HepG2 (cell line): ENCODE data around the gene HES6. TPM values are rescaled to one million over a fixed set of nuclear protein-coding genes. Genes with fewer than 3 reads are reported as not detected.
A peak's percentile ranks its signal among the peaks of the same experiment; 100 is the strongest.

ENCODE experiments used
- ATAC-seq: fragments of 200-7000 bp; cut with Tn5 transposase; 3 replicates; pipeline ENCODE4 v1.9.1; 2020; ENCODE audit warnings: mild to moderate bottlenecking, moderate library complexity
- BruUV-seq: library from RNA; stranded (reverse); fragments of 400-500 nt; replicated peaks from 2 replicates; lab custom pipeline; 2021; lab: Mats Ljungman, UMichigan
- CTCF ChIA-PET: fragments of 300-600 bp; formaldehyde crosslinking; extraction: SDS; loops from one replicate; lab custom pipeline; 2021; ENCODE audit warnings: low total read pairs, inconsistent platforms, low intra/inter-chr PET ratio; lab: Yijun Ruan, JAX
- POLR2A ChIA-PET: fragments of 350-600 bp; sonication (Branson Sonifier 250); formaldehyde crosslinking; loops from one replicate; lab custom pipeline; 2020; ENCODE audit warnings: antibody characterized with exemption, inconsistent platforms; lab: Yijun Ruan, JAX
- DNase-seq: peaks from one replicate; pipeline ENCODE4 v3.0.0-alpha.2; 2015; ENCODE audit warnings: low spot score
- FAIRE-seq: peaks from 3 replicates; lab custom pipeline; 2011; peaks lifted over from hg19 to GRCh38; lab: Jason Lieb, UNC
- H2AFZ ChIP-seq: one replicate; pipeline ENCODE4 v1.6.1; 2011; ENCODE audit warnings: low read length, inconsistent platforms
- H3K27ac ChIP-seq: fragments of 300-600 bp; 3 replicates; pipeline ENCODE4 v1.8.0; 2011; ENCODE audit warnings: mixed run types, mild to moderate bottlenecking, mixed read lengths, low read length, inconsistent platforms; ENCODE audit not compliant: insufficient read depth; ENCODE audit errors: extremely low read length
- H3K27me3 ChIP-seq, 2 experiments: fragments of 200-600 bp in 1 of 2; 2 replicates in 1 of 2; 3 replicates in 1 of 2; pipeline versions ENCODE4 v1.6.0 to v1.8.0; 2011; ENCODE audit warnings: low read length in 2 of 2, mild to moderate bottlenecking in 2 of 2, moderate library complexity in 2 of 2, inconsistent platforms in 1 of 2; ENCODE audit not compliant: insufficient read depth in 2 of 2, control insufficient read depth in 1 of 2
- H3K36me3 ChIP-seq, 2 experiments: fragments of 200-600 bp in 1 of 2; replicated peaks in 1 of 2; 2 replicates in 1 of 2; 3 replicates in 1 of 2; pipeline versions ENCODE4 v1.5.1 to v1.8.0; 2011; ENCODE audit warnings: low read length in 2 of 2, inconsistent platforms in 1 of 2; ENCODE audit not compliant: insufficient read depth in 2 of 2, control insufficient read depth in 1 of 2
- H3K4me1 ChIP-seq: 2 replicates; pipeline ENCODE4 v1.5.1; 2012; ENCODE audit warnings: low read length, inconsistent platforms; ENCODE audit not compliant: insufficient read depth
- H3K4me2 ChIP-seq: 2 replicates; pipeline ENCODE4 v1.6.0; 2011; ENCODE audit warnings: low read depth, low read length, inconsistent platforms
- H3K4me3 ChIP-seq, 3 experiments: fragments of 200-600 bp in 1 of 3; sonication (generic), shearing (Covaris generic) in 1 of 3; replicated peaks in 1 of 3; 2 replicates each; pipeline ENCODE4 v1.5.1; 2011 to 2016; ENCODE audit warnings: low read length in 3 of 3, inconsistent platforms in 2 of 3, low read depth in 2 of 3, mild to moderate bottlenecking in 2 of 3, control low read depth in 1 of 3, mixed read lengths in 1 of 3; ENCODE audit not compliant: insufficient read depth in 1 of 3
- H3K79me2 ChIP-seq: one replicate; pipeline ENCODE4 v1.6.1; 2011; ENCODE audit warnings: low read length, inconsistent platforms; ENCODE audit not compliant: insufficient read depth
- H3K9ac ChIP-seq: 2 replicates; pipeline ENCODE4 v1.6.0; 2011; ENCODE audit warnings: mild to moderate bottlenecking, low read depth, low read length, inconsistent platforms; ENCODE audit not compliant: insufficient read depth
- H3K9me3 ChIP-seq: 2 replicates; pipeline ENCODE4 v1.5.1; 2012; ENCODE audit warnings: mild to moderate bottlenecking, low read length
- H4K20me1 ChIP-seq: 2 replicates; pipeline ENCODE4 v1.6.0; 2011; ENCODE audit warnings: inconsistent platforms, mild to moderate bottlenecking, low read length, moderate library complexity; ENCODE audit not compliant: insufficient read depth
- AGO2 ChIP-seq: fragments of 200-400 bp; formaldehyde crosslinking; optimal IDR thresholded peaks from 2 replicates; pipeline ENCODE3; 2017; ENCODE audit warnings: mild to moderate bottlenecking, low read depth, low read length, moderate library complexity
- FOSL2 ChIP-seq: sonication (generic); formaldehyde crosslinking; IDR thresholded peaks from 2 replicates; pipeline ENCODE4 v1.4.0; 2020; ENCODE audit warnings: missing genetic modification reagents
- HDAC6 ChIP-seq: fragments of 200-600 bp; sonication (generic); IDR thresholded peaks from 2 replicates; pipeline ENCODE4 v1.7.0; 2017; ENCODE audit warnings: mild to moderate bottlenecking, antibody characterized with exemption, low read length, low read depth
- HNRNPL ChIP-seq: fragments of 200-400 bp; formaldehyde crosslinking; IDR thresholded peaks from 2 replicates; pipeline ENCODE4 v1.6.1; 2017; ENCODE audit warnings: mild to moderate bottlenecking, low read depth, low read length
- IRX3 ChIP-seq: sonication (generic); formaldehyde crosslinking; IDR thresholded peaks from 2 replicates; pipeline ENCODE4 v1.8.1; 2023; ENCODE audit warnings: mild to moderate bottlenecking, low read depth, missing genetic modification reagents, borderline replicate concordance
- NFKBIZ ChIP-seq: IDR thresholded peaks from 2 replicates; pipeline ENCODE4 v1.6.1; 2018; ENCODE audit warnings: missing genetic modification reagents, missing compliant biosample characterization
- NR3C1 ChIP-seq: sonication (generic); formaldehyde crosslinking; IDR thresholded peaks from 2 replicates; pipeline ENCODE4 v1.4.0; 2020; ENCODE audit warnings: missing genetic modification reagents
- PHF5A ChIP-seq: IDR thresholded peaks from one replicate; pipeline ENCODE4 v1.6.1; 2018; ENCODE audit warnings: low read depth, missing genetic modification reagents; ENCODE audit not compliant: unreplicated experiment
- RAD21 ChIP-seq: fragments of 450-650 bp; formaldehyde crosslinking; IDR thresholded peaks from 2 replicates; pipeline ENCODE4 v1.5.0; 2020; ENCODE audit warnings: mild to moderate bottlenecking
- SMAD1 ChIP-seq: sonication (generic); formaldehyde crosslinking; IDR thresholded peaks from 2 replicates; pipeline ENCODE4 v1.4.0; 2020; ENCODE audit warnings: missing genetic modification reagents, low read depth, mild to moderate bottlenecking, borderline replicate concordance
- STAG1 ChIP-seq: sonication (generic); formaldehyde crosslinking; IDR thresholded peaks from 2 replicates; pipeline ENCODE4 v1.4.0; 2020; ENCODE audit warnings: missing genetic modification reagents
- ZNF20 ChIP-seq: sonication (generic); formaldehyde crosslinking; IDR thresholded peaks from 2 replicates; pipeline ENCODE4 v1.4.0; 2020; ENCODE audit warnings: mild to moderate bottlenecking, moderate library complexity, missing genetic modification reagents
- ZNF414 ChIP-seq: sonication (generic); formaldehyde crosslinking; IDR thresholded peaks from 2 replicates; pipeline ENCODE4 v1.5.0; 2020; ENCODE audit warnings: missing genetic modification reagents
- ZNF496 ChIP-seq: sonication (generic); formaldehyde crosslinking; IDR thresholded peaks from 2 replicates; pipeline ENCODE4 v1.8.1; 2023; ENCODE audit warnings: mild to moderate bottlenecking, moderate library complexity, missing genetic modification reagents; ENCODE audit not compliant: insufficient replicate concordance
- ZNF549 ChIP-seq: sonication (generic); formaldehyde crosslinking; IDR thresholded peaks from 2 replicates; pipeline ENCODE4 v1.5.0; 2020; ENCODE audit warnings: missing genetic modification reagents
- ZNF552 ChIP-seq: sonication (generic); formaldehyde crosslinking; IDR thresholded peaks from 2 replicates; pipeline ENCODE4 v1.9.0; 2022; ENCODE audit warnings: missing genetic modification reagents, mild to moderate bottlenecking, borderline replicate concordance
- WGBS: methylation state at CpG from one replicate; pipeline ENCODE4 v1.1.6; 2017; ENCODE audit warnings: low lambda C conversion rate; 5-methylcytosine and 5-hydroxymethylcytosine counted together
- in situ Hi-C: cut with HindIII; loops from 2 replicates; pipeline ENCODE4 v1.10.0; 2017; ENCODE audit warnings: low pct_unique_long_range_greater_than_20kb; ENCODE audit not compliant: extremely low pct_ligation_motif_present
- intact Hi-C: fragments of 100-400 bp; cut with micrococcal nuclease; formaldehyde crosslinking; loops from one replicate; pipeline ENCODE4 v1.10.0; 2022; ENCODE audit not compliant: unreplicated experiment
- polyA plus RNA-seq, 8 experiments: library from polyadenylated mRNA; depleted of rRNA in 3 of 8; stranded (reverse) in 7 of 8; unstranded in 1 of 8; fragments of >200 nt; fragmentation: Illumina TruSeq in 4 of 8; extraction: Trizol in 4 of 8; gene quantifications; 2 replicates each; pipeline versions ENCODE4 v1.2.1 to v1.2.3, GENCODE V29; 2011 to 2016; ENCODE audit warnings: low read depth in 4 of 8, missing spikeins in 1 of 8, mixed read lengths in 1 of 8; ENCODE audit not compliant: insufficient read depth in 1 of 8
- total RNA-seq, 5 experiments: library from RNA; depleted of rRNA; stranded (reverse); fragments of >200 nt; fragmentation: Illumina TruSeq; extraction: Trizol; gene quantifications; 2 replicates each; pipeline ENCODE4 v1.2.3, GENCODE V29; 2016; ENCODE audit warnings: low read depth in 1 of 5
- TF ChIP-seq, protein P1 (sequence below): sonication (generic); formaldehyde crosslinking; IDR thresholded peaks from 2 replicates; pipeline ENCODE4 v1.4.0; 2020; ENCODE audit warnings: mild to moderate bottlenecking, missing genetic modification reagents
- TF ChIP-seq, protein P2 (sequence below): sonication (generic); formaldehyde crosslinking; IDR thresholded peaks from 2 replicates; pipeline ENCODE4 v1.5.1; 2020; ENCODE audit warnings: mild to moderate bottlenecking, missing genetic modification reagents

HES6 gene
- total and polyA plus RNA-seq, 2 of the 13 experiments (the other 11 are each of a cell fraction or from before 2014, with no cell fraction given) = 19.5 to 82.8 TPM

DNA sequence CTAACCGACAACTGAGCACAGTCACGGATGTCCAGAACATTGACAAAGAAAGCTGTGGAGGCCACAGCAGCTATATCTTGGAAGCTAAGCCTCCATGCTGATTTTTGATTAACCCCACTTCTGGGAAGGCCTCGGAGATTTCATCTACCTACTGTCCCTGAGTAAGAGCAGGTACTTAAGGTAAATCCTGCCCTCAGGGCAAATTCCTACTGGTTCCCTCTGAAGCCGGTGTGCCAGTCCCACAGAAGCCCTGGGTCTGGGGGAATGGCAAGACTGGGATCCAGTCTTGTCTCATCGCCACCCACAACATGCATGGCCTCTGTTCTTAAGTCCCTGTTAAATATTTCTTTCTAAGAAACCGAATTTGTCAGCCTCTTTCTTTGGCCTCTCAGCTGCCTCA, 29.9 kb upstream of the HES6 start (continued):
- TF ChIP-seq HNRNPL (no peak), ZNF20 (CRISPR knock-in tag) (no peak), RAD21 (CRISPR knock-in tag) (no peak), FOSL2 (CRISPR knock-in tag) (no peak), SMAD1 (CRISPR knock-in tag) (no peak), NFKBIZ (no peak), IRX3 (CRISPR knock-in tag) (no peak)
- TF ChIP-seq, protein P1, sequence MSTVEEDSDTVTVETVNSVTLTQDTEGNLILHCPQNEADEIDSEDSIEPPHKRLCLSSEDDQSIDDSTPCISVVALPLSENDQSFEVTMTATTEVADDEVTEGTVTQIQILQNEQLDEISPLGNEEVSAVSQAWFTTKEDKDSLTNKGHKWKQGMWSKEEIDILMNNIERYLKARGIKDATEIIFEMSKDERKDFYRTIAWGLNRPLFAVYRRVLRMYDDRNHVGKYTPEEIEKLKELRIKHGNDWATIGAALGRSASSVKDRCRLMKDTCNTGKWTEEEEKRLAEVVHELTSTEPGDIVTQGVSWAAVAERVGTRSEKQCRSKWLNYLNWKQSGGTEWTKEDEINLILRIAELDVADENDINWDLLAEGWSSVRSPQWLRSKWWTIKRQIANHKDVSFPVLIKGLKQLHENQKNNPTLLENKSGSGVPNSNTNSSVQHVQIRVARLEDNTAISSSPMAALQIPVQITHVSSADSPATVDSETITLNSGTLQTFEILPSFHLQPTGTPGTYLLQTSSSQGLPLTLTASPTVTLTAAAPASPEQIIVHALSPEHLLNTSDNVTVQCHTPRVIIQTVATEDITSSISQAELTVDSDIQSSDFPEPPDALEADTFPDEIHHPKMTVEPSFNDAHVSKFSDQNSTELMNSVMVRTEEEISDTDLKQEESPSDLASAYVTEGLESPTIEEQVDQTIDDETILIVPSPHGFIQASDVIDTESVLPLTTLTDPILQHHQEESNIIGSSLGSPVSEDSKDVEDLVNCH (CRISPR knock-in tag) = no peak

GRCh38 chr2:238267884-238268680, 28.2 kb upstream of the HES6 start:
- no peak overlapping the region for H2AFZ ChIP-seq
- no peaks in the 10 kb centered on the region for H4K20me1 ChIP-seq
- peaks cover 36 to 77% of the 10 kb centered on the region in 2 experiments for H3K36me3 ChIP-seq
- no peaks in the 10 kb centered on the region for H3K9me3 ChIP-seq
- BruUV-seq = no TSS peak
- no peak overlapping the region for H3K27ac ChIP-seq
- WGBS = 98% methylated on average over 16 of the region's 20 CpGs
- no peak for FAIRE-seq
- in situ Hi-C loops = loop anchor here (10.0 kb wide), 1 partner anchor 413 kb away; the partner anchor contains the start of gene RAMP1
- intact Hi-C loops = no loop called here
- no peak for ATAC-seq
- H3K4me3 ChIP-seq = no peak overlapping the region
- H3K4me1 ChIP-seq = peaks cover 19% of the 10 kb centered on the region
- ChIA-PET POLR2A (no interaction called here), CTCF (no interaction called here)
- no peak overlapping the region for H3K4me2 ChIP-seq
- DNase-seq = no peak
- no peaks in the 10 kb centered on the region for H3K79me2 ChIP-seq
- H3K9ac ChIP-seq = no peak overlapping the region
- no peaks in the 10 kb centered on the region for H3K27me3 ChIP-seq
- TF ChIP-seq ZNF552 (no peak), AGO2 (peak; percentile 35), PHF5A (no peak), STAG1 (CRISPR knock-in tag) (0 out of 2 replicates have a peak, but pooled peaks have one; percentile 20), NR3C1 (no peak), ZNF414 (CRISPR knock-in tag) (no peak), HDAC6 (no peak), ZNF496 (CRISPR knock-in tag) (no peak), ZNF549 (no peak)
- TF ChIP-seq, protein P2, sequence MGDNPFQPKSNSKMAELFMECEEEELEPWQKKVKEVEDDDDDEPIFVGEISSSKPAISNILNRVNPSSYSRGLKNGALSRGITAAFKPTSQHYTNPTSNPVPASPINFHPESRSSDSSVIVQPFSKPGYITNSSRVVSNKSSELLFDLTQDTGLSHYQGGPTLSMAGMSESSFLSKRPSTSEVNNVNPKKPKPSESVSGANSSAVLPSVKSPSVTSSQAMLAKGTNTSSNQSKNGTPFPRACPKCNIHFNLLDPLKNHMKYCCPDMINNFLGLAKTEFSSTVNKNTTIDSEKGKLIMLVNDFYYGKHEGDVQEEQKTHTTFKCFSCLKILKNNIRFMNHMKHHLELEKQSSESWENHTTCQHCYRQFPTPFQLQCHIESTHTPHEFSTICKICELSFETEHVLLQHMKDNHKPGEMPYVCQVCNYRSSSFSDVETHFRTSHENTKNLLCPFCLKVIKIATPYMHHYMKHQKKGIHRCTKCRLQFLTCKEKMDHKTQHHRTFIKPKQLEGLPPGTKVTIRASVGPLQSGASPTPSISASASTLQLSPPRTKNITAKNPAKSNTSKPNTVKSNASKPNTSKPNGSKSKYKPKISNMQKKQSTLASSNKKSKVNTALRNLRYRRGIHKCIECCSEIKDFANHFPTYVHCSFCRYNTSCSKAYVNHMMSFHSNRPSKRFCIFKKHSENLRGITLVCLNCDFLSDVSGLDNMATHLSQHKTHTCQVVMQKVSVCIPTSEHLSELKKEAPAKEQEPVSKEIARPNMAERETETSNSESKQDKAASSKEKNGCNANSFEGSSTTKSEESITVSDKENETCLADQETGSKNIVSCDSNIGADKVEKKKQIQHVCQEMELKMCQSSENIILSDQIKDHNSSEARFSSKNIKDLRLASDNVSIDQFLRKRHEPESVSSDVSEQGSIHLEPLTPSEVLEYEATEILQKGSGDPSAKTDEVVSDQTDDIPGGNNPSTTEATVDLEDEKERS = no peak
